PC-3 (cell line): Measurements from ENCODE around the gene ANKRD40CL. TPM values are rescaled to one million over a fixed set of nuclear protein-coding genes. Genes with fewer than 3 reads are reported as not detected.

ENCODE experiments used
- ATAC-seq: fragments of 200-7000 bp; cut with Tn5 transposase; 2 replicates; pipeline ENCODE4 v1.9.1; 2020; ENCODE audit warnings: mild to moderate bottlenecking, moderate library complexity
- BruUV-seq: library from RNA; stranded (reverse); fragments of 400-500 nt; replicated peaks from 2 replicates; lab custom pipeline; 2021; lab: Mats Ljungman, UMichigan
- CTCF ChIA-PET: fragments of 300-600 bp; sonication (Branson Sonifier 250); formaldehyde crosslinking; loops from one replicate; lab custom pipeline; 2022; ENCODE audit warnings: antibody characterized with exemption; lab: Charles Lee
- POLR2A ChIA-PET: fragments of 300-600 bp; sonication (Branson Sonifier 250); formaldehyde crosslinking; loops from one replicate; lab custom pipeline; 2022; ENCODE audit warnings: antibody characterized with exemption; ENCODE audit not compliant: unreplicated experiment; lab: Charles Lee
- DNase-seq: peaks from one replicate; pipeline ENCODE4 v3.0.0-alpha.2; 2015
- H2AFZ ChIP-seq: fragments of 300-600 bp; sonication (generic); 2 replicates; pipeline ENCODE4 v1.6.0; 2016; ENCODE audit warnings: antibody characterized with exemption, low read length
- H3F3A ChIP-seq: fragments of 300-600 bp; sonication (generic); one replicate; pipeline ENCODE4 v1.6.0; 2017; ENCODE audit warnings: antibody characterized with exemption, low read length, control low read depth, mild to moderate bottlenecking; ENCODE audit not compliant: unreplicated experiment
- H3K27ac ChIP-seq: fragments of 300-600 bp; sonication (generic); 2 replicates; pipeline ENCODE4 v1.5.1; 2016; ENCODE audit warnings: mild to moderate bottlenecking, low read length
- H3K27me3 ChIP-seq: fragments of 300-600 bp; sonication (generic); 2 replicates; pipeline ENCODE4 v1.6.1; 2016; ENCODE audit warnings: low read length, mixed read lengths
- H3K36me3 ChIP-seq: fragments of 300-600 bp; sonication (generic); 2 replicates; pipeline ENCODE4 v1.6.1; 2016; ENCODE audit warnings: low read depth, mixed run types, low read length, mixed read lengths
- H3K4me1 ChIP-seq: fragments of 300-600 bp; sonication (generic); 2 replicates; pipeline ENCODE4 v1.5.1; 2016; ENCODE audit warnings: low read length; ENCODE audit not compliant: insufficient read depth
- H3K4me2 ChIP-seq: fragments of 300-600 bp; sonication (generic); 2 replicates; pipeline ENCODE4 v1.6.0; 2016; ENCODE audit warnings: low read length
- H3K4me3 ChIP-seq: fragments of 300-600 bp; sonication (generic); 2 replicates; pipeline ENCODE4 v1.5.1; 2016; ENCODE audit warnings: mild to moderate bottlenecking, low read length, mixed read lengths
- H3K79me2 ChIP-seq: fragments of 300-600 bp; sonication (generic); 2 replicates; pipeline ENCODE4 v1.6.1; 2017; ENCODE audit warnings: low read length, mixed read lengths
- H3K9ac ChIP-seq: fragments of 300-600 bp; sonication (generic); 2 replicates; pipeline ENCODE4 v1.6.0; 2016; ENCODE audit warnings: mild to moderate bottlenecking, low read length
- H3K9me2 ChIP-seq: fragments of 300-600 bp; sonication (generic); replicated peaks from 2 replicates; pipeline ENCODE4 v1.6.1; 2016; ENCODE audit warnings: mixed run types, low read length, mixed read lengths
- H3K9me3 ChIP-seq: fragments of 300-600 bp; sonication (generic); 2 replicates; pipeline ENCODE4 v1.6.1; 2016; ENCODE audit warnings: low read length, mixed read lengths
- H4K20me1 ChIP-seq: fragments of 300-600 bp; sonication (generic); 2 replicates; pipeline ENCODE4 v1.6.1; 2016; ENCODE audit warnings: low read length, mixed read lengths
- EZH2 ChIP-seq: fragments of 300-600 bp; sonication (generic); IDR thresholded peaks from one replicate; pipeline ENCODE4 v1.6.1; 2017; ENCODE audit warnings: antibody characterized with exemption, mild to moderate bottlenecking, low read length; ENCODE audit not compliant: unreplicated experiment
- EZH2phosphoT487 ChIP-seq: fragments of 300-600 bp; sonication (generic); IDR thresholded peaks from 2 replicates; pipeline ENCODE4 v1.6.1; 2018; ENCODE audit warnings: mild to moderate bottlenecking, antibody characterized with exemption, low read length, borderline replicate concordance
- intact Hi-C: fragments of 100-400 bp; cut with micrococcal nuclease; formaldehyde crosslinking; loops from 2 replicates; pipeline ENCODE4 v1.9.0; 2023
- total RNA-seq: library from RNA; depleted of rRNA; stranded (reverse); fragments of >200 nt; gene quantifications from 2 replicates; pipeline ENCODE4 v1.2.3, GENCODE V29; 2014
- TF ChIP-seq, protein P1 (sequence below): fragments of 300-600 bp; sonication (generic); conservative IDR thresholded peaks from 2 replicates; pipeline ENCODE4 v1.5.1; 2017; ENCODE audit warnings: antibody characterized with exemption, low read depth, mild to moderate bottlenecking, low read length

The ANKRD40CL gene
- total RNA-seq, 1 experiment from 2014 or later, result not detected

DNA sequence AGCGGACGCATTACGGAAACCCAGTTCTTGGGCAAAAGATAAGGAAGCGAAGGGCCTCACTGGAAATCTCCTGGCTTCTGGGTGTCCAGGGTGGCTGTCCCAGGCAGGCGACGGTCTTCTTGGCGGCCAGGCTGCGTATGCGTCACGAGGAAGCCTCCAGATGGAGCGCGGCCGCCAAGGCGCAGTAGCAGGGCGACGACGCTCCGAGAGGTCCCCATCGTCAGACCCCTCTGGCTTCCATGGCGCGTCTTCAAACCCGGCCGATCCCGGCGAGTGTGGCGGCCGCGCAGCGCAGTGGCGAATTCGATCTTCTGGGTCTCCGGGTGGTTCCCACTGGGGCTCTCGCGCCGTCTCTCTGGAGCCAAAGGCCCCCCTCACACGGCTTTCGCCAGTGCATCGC is 13.8 kb upstream of the ANKRD40CL start:
- H3K36me3 ChIP-seq, result no peaks in the 10 kb centered on the region
- no peaks in the 10 kb centered on the region for H3K9me3 ChIP-seq
- H3K4me1 ChIP-seq, result no peaks in the 10 kb centered on the region
- CTCF ChIA-PET, result no interaction called here
- intact Hi-C loops, result no loop called here
- DNase-seq (no peak), ATAC-seq (no peak)
- no peak overlapping the region for H3K9ac ChIP-seq
- TF ChIP-seq EZH2 (no peak), EZH2phosphoT487 (no peak)
- TF ChIP-seq, protein P1, sequence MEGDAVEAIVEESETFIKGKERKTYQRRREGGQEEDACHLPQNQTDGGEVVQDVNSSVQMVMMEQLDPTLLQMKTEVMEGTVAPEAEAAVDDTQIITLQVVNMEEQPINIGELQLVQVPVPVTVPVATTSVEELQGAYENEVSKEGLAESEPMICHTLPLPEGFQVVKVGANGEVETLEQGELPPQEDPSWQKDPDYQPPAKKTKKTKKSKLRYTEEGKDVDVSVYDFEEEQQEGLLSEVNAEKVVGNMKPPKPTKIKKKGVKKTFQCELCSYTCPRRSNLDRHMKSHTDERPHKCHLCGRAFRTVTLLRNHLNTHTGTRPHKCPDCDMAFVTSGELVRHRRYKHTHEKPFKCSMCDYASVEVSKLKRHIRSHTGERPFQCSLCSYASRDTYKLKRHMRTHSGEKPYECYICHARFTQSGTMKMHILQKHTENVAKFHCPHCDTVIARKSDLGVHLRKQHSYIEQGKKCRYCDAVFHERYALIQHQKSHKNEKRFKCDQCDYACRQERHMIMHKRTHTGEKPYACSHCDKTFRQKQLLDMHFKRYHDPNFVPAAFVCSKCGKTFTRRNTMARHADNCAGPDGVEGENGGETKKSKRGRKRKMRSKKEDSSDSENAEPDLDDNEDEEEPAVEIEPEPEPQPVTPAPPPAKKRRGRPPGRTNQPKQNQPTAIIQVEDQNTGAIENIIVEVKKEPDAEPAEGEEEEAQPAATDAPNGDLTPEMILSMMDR, result no peak
- no TSS peak for BruUV-seq
- H3F3A ChIP-seq, result no peaks in the 10 kb centered on the region
- H3K27ac ChIP-seq, result no peak overlapping the region
- H3K27me3 ChIP-seq, result no peaks in the 10 kb centered on the region
- POLR2A ChIA-PET, result no interaction called here
- H4K20me1 ChIP-seq, result no peaks in the 10 kb centered on the region
- no peaks in the 10 kb centered on the region for H3K9me2 ChIP-seq
- H3K4me3 ChIP-seq, result no peak overlapping the region
- H3K79me2 ChIP-seq, result no peaks in the 10 kb centered on the region
- H3K4me2 ChIP-seq, result no peak overlapping the region
- H2AFZ ChIP-seq, result no peak overlapping the region

- no peak for ATAC-seq
- Histone ChIP-seq H4K20me1 (no peaks in the 10 kb centered on the region), H3K27ac (no peak overlapping the region), H3K9me3 (no peaks in the 10 kb centered on the region), H3K79me2 (no peaks in the 10 kb centered on the region), H3K4me3 (no peak overlapping the region), H3K27me3 (no peaks in the 10 kb centered on the region), H3K9ac (no peak overlapping the region), H3K36me3 (no peaks in the 10 kb centered on the region), H3K4me2 (no peak overlapping the region), H3K4me1 (no peaks in the 10 kb centered on the region), H3F3A (no peaks in the 10 kb centered on the region), H3K9me2 (no peaks in the 10 kb centered on the region), H2AFZ (no peak overlapping the region)
- no peak for DNase-seq
- intact Hi-C loops, result no loop called here
- no peak for TF ChIP-seq EZH2
- no peak for TF ChIP-seq EZH2phosphoT487
- TF ChIP-seq, protein P1, result no peak
- POLR2A ChIA-PET, result interaction anchor here (0.6 kb wide), 1 partner anchor 23 kb away, joined by 3 read pairs; no protein-coding TSS in a partner anchor
- CTCF ChIA-PET, result interaction anchor here (0.5 to 0.6 kb wide), 2 partner anchors 90 to 177 kb away, joined by 3 to 4 read pairs; no protein-coding TSS in a partner anchor
- BruUV-seq, result no TSS peak
Observed at GRCh38 chr17:50779747-50780353, 12.5 kb upstream of the ANKRD40CL start.

DNA sequence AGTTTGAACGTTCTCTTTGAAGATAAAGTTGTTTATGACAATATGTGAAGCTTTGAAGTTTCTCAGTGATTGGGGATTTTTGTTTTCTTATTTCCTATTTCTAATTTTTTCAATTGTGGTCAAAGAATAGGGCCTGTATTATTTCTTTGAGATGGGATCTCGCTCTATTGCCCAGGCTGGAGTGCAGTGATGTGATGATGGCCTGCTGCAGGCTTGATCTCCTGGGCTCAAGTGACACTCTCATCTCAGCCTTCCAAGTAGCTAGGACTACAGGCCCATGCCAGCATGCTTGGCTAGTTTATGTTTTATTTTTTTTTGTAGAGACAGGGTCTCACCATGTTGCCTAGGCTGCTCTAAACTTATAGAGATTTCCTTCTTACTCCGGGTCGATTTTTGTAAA is 11.7 kb upstream of the ANKRD40CL start:
- H3K9me3 ChIP-seq, result no peaks in the 10 kb centered on the region
- ChIA-PET CTCF (no interaction called here), POLR2A (no interaction called here)
- no peak overlapping the region for H2AFZ ChIP-seq
- ATAC-seq (no peak), DNase-seq (no peak)
- no peaks in the 10 kb centered on the region for H3F3A ChIP-seq
- no peak overlapping the region for H3K4me3 ChIP-seq
- no peaks in the 10 kb centered on the region for H3K27me3 ChIP-seq
- no peaks in the 10 kb centered on the region for H3K9me2 ChIP-seq
- no peak overlapping the region for H3K9ac ChIP-seq
- no peaks in the 10 kb centered on the region for H3K36me3 ChIP-seq
- H3K27ac ChIP-seq, result no peak overlapping the region
- no peaks in the 10 kb centered on the region for H4K20me1 ChIP-seq
- BruUV-seq, result no TSS peak
- TF ChIP-seq EZH2 (no peak), EZH2phosphoT487 (no peak)
- TF ChIP-seq, protein P1, result no peak
- no peaks in the 10 kb centered on the region for H3K4me1 ChIP-seq
- intact Hi-C loops, result no loop called here
- no peak overlapping the region for H3K4me2 ChIP-seq
- H3K79me2 ChIP-seq, result no peaks in the 10 kb centered on the region
